Liver (tissue), 3 donors: ENCODE data around the gene NAT10.

Experiments
- FOXA1 ChIP-seq: IDR thresholded peaks from 2 replicates; pipeline ENCODE4 v1.6.1; 2016; ENCODE audit warnings: antibody characterized with exemption
- GABPA ChIP-seq, 2 donors: IDR thresholded peaks in 1 of 2; conservative IDR thresholded peaks in 1 of 2; 2 replicates each; pipeline ENCODE4 v1.6.1; 2016; ENCODE audit warnings: antibody characterized with exemption in 2 of 2, mild to moderate bottlenecking in 1 of 2, moderate library complexity in 1 of 2
- JUND ChIP-seq, 2 donors: IDR thresholded peaks; 2 replicates each; pipeline ENCODE4 v1.6.1; 2016; ENCODE audit warnings: antibody characterized with exemption in 2 of 2
- RAD21 ChIP-seq, 2 donors: IDR thresholded peaks; 2 replicates each; pipeline ENCODE4 v1.6.1; 2016; ENCODE audit warnings: antibody characterized with exemption in 2 of 2, mild to moderate bottlenecking in 2 of 2
- SP1 ChIP-seq: IDR thresholded peaks from 2 replicates; pipeline ENCODE4 v1.6.1; 2018; ENCODE audit warnings: antibody characterized with exemption, mild to moderate bottlenecking
- TAF1 ChIP-seq: conservative IDR thresholded peaks from 2 replicates; pipeline ENCODE4 v1.6.1; 2016; ENCODE audit warnings: antibody characterized with exemption, mild to moderate bottlenecking
- YY1 ChIP-seq: IDR thresholded peaks from 2 replicates; pipeline ENCODE4 v1.6.1; 2016; ENCODE audit warnings: antibody characterized with exemption, mild to moderate bottlenecking
- TF ChIP-seq, protein P1 (sequence below): fragments of 150-350 bp; IDR thresholded peaks from 2 replicates; pipeline ENCODE4 v1.5.1; 2017; ENCODE audit warnings: improper control_type of control experiment, low read depth, low read length; ENCODE audit not compliant: missing input control
- TF ChIP-seq, protein P2 (sequence below): IDR thresholded peaks from 2 replicates; pipeline ENCODE4 v1.6.1; 2016; ENCODE audit warnings: antibody characterized with exemption
- TF ChIP-seq, protein P3 (sequence below): IDR thresholded peaks from 2 replicates; pipeline ENCODE4 v1.6.1; 2016; ENCODE audit warnings: antibody characterized with exemption, mild to moderate bottlenecking
- TF ChIP-seq, protein P4 (sequence below): IDR thresholded peaks from 2 replicates; pipeline ENCODE4 v1.6.1; 2016; ENCODE audit warnings: antibody characterized with exemption
- TF ChIP-seq, protein P5 (sequence below): IDR thresholded peaks from 2 replicates; pipeline ENCODE4 v1.6.1; 2016; ENCODE audit warnings: antibody characterized with exemption
- donor health status: healthy.
- donor health status: healthy.

DNA sequence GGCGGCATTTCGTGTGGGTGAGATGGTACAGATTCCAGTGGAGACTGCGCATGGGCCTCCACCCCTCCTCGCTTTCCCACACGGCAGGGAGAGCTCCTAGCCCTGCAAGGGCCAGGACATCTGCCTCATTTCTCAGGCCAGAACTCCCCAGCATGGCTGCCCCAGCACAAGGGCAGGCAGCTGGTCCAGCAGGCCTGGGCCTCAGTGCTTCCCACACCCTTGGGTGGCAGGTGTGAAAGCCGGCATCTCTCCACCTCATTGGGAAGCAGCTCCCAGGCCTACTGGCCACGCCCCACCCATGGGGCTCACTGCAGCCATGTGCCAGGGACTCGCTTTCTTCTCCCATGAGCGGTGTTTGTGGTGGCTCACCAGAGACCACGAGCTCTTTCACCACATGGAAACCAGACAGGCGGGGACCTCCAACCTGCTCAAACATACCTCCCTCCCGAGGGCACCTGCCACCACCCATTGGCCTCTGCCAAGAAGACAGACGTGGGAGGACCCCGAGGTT, 79.1 kb downstream of the NAT10 start:
- TF ChIP-seq, protein P1, sequence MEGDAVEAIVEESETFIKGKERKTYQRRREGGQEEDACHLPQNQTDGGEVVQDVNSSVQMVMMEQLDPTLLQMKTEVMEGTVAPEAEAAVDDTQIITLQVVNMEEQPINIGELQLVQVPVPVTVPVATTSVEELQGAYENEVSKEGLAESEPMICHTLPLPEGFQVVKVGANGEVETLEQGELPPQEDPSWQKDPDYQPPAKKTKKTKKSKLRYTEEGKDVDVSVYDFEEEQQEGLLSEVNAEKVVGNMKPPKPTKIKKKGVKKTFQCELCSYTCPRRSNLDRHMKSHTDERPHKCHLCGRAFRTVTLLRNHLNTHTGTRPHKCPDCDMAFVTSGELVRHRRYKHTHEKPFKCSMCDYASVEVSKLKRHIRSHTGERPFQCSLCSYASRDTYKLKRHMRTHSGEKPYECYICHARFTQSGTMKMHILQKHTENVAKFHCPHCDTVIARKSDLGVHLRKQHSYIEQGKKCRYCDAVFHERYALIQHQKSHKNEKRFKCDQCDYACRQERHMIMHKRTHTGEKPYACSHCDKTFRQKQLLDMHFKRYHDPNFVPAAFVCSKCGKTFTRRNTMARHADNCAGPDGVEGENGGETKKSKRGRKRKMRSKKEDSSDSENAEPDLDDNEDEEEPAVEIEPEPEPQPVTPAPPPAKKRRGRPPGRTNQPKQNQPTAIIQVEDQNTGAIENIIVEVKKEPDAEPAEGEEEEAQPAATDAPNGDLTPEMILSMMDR = no peak
- TF ChIP-seq RAD21 (IDR thresholded peaks at IDR 0.05) (no peak), GABPA (IDR thresholded peaks at IDR 0.05 in 1 of 2, conservative IDR thresholded peaks at IDR 0.05 in 1 of 2) (no peak), JUND (IDR thresholded peaks at IDR 0.05) (no peak), FOXA1 (no peak), SP1 (no peak), TAF1 (no peak), YY1 (no peak)
- TF ChIP-seq, protein P2, sequence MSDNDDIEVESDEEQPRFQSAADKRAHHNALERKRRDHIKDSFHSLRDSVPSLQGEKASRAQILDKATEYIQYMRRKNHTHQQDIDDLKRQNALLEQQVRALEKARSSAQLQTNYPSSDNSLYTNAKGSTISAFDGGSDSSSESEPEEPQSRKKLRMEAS = no peak
- TF ChIP-seq, protein P3, sequence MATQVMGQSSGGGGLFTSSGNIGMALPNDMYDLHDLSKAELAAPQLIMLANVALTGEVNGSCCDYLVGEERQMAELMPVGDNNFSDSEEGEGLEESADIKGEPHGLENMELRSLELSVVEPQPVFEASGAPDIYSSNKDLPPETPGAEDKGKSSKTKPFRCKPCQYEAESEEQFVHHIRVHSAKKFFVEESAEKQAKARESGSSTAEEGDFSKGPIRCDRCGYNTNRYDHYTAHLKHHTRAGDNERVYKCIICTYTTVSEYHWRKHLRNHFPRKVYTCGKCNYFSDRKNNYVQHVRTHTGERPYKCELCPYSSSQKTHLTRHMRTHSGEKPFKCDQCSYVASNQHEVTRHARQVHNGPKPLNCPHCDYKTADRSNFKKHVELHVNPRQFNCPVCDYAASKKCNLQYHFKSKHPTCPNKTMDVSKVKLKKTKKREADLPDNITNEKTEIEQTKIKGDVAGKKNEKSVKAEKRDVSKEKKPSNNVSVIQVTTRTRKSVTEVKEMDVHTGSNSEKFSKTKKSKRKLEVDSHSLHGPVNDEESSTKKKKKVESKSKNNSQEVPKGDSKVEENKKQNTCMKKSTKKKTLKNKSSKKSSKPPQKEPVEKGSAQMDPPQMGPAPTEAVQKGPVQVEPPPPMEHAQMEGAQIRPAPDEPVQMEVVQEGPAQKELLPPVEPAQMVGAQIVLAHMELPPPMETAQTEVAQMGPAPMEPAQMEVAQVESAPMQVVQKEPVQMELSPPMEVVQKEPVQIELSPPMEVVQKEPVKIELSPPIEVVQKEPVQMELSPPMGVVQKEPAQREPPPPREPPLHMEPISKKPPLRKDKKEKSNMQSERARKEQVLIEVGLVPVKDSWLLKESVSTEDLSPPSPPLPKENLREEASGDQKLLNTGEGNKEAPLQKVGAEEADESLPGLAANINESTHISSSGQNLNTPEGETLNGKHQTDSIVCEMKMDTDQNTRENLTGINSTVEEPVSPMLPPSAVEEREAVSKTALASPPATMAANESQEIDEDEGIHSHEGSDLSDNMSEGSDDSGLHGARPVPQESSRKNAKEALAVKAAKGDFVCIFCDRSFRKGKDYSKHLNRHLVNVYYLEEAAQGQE = no peak
- TF ChIP-seq, protein P4, sequence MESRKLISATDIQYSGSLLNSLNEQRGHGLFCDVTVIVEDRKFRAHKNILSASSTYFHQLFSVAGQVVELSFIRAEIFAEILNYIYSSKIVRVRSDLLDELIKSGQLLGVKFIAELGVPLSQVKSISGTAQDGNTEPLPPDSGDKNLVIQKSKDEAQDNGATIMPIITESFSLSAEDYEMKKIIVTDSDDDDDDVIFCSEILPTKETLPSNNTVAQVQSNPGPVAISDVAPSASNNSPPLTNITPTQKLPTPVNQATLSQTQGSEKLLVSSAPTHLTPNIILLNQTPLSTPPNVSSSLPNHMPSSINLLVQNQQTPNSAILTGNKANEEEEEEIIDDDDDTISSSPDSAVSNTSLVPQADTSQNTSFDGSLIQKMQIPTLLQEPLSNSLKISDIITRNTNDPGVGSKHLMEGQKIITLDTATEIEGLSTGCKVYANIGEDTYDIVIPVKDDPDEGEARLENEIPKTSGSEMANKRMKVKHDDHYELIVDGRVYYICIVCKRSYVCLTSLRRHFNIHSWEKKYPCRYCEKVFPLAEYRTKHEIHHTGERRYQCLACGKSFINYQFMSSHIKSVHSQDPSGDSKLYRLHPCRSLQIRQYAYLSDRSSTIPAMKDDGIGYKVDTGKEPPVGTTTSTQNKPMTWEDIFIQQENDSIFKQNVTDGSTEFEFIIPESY = no peak
- TF ChIP-seq, protein P5, sequence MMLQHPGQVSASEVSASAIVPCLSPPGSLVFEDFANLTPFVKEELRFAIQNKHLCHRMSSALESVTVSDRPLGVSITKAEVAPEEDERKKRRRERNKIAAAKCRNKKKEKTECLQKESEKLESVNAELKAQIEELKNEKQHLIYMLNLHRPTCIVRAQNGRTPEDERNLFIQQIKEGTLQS = no peak
